GM10248 (cell line): Measurements from ENCODE around the gene HPSE.
"Not testable (repeated sequence)": the region's sequence is repeated elsewhere in the genome, so short reads cannot be mapped to it uniquely, and the experiment has no call there.

Experiments used
- CTCF ChIA-PET: fragments of 300-600 bp; sonication (Branson Sonifier 250); formaldehyde crosslinking; extraction: SDS; loops from one replicate; lab custom pipeline; 2021; ENCODE audit warnings: antibody characterized with exemption; lab: Yijun Ruan, JAX
- POLR2A ChIA-PET: fragments of 350-650 bp; sonication (Branson Sonifier 250); formaldehyde crosslinking; extraction: SDS; loops from one replicate; lab custom pipeline; 2020; ENCODE audit warnings: antibody characterized with exemption; lab: Yijun Ruan, JAX
- DNase-seq: peaks from one replicate; pipeline ENCODE4 v3.0.0; 2012; ENCODE audit errors: extremely low spot score
- CTCF ChIP-seq: IDR thresholded peaks from 2 replicates; pipeline ENCODE4 v1.5.1; 2012; ENCODE audit warnings: mild to moderate bottlenecking, low read depth; ENCODE audit errors: extremely low read depth, missing control alignments, control extremely low read depth

HPSE gene

GRCh38 chr4:83326546-83326945, 8.1 kb downstream of the HPSE start:
- CTCF ChIA-PET, result no interaction called here
- TF ChIP-seq CTCF, result no peak
- POLR2A ChIA-PET, result no interaction called here
- DNase-seq, result no peak

GRCh38 chr4:83325306-83325705, 9.3 kb downstream of the HPSE start:
- CTCF ChIA-PET, DNase-seq, POLR2A ChIA-PET: not testable (repeated sequence)

GRCh38 chr4:83323136-83323535, 11.5 kb downstream of the HPSE start:
- no peak for DNase-seq
- ChIA-PET POLR2A (no interaction called here), CTCF (no interaction called here)
- TF ChIP-seq CTCF, result no peak

- no peak for TF ChIP-seq CTCF
- no peak for DNase-seq
- CTCF ChIA-PET, result interaction anchor here (1.3 kb wide), 1 partner anchor 42 kb away, joined by 3 read pairs; no protein-coding TSS in a partner anchor
- POLR2A ChIA-PET, result no interaction called here
Measured at GRCh38 chr4:83320548-83320947, 14.1 kb downstream of the HPSE start.

GRCh38 chr4:83318666-83319065, 16.0 kb downstream of the HPSE start:
- no peak for TF ChIP-seq CTCF
- ChIA-PET POLR2A (no interaction called here), CTCF (no interaction called here)
- no peak for DNase-seq

GRCh38 chr4:83317671-83318070, 17.0 kb downstream of the HPSE start:
- ChIA-PET CTCF (interaction anchor here (1.0 kb wide), 1 partner anchor 14 kb away, joined by 3 read pairs; no protein-coding TSS in a partner anchor), POLR2A (no interaction called here)
- DNase-seq, result no peak
- TF ChIP-seq CTCF, result no peak

GRCh38 chr4:83316459-83317165, 18.0 kb downstream of the HPSE start:
- POLR2A ChIA-PET, result no interaction called here
- DNase-seq, result no peak
- CTCF ChIA-PET, result no interaction called here

More at GRCh38 chr4:83316459-83317165, 18.0 kb downstream of the HPSE start:
- no peak for TF ChIP-seq CTCF
